GM19043 (cell line): ENCODE data around the gene TMEM151A.
"Not testable (repeated sequence)": the region's sequence is repeated elsewhere in the genome, so short reads cannot be mapped to it uniquely, and the experiment has no call there.

Source experiments
- ATAC-seq: cut with Tn5 transposase; IDR thresholded peaks from one replicate; pipeline ENCODE4 v1.9.1; 2021; ENCODE audit warnings: low read depth; ENCODE audit not compliant: unreplicated experiment

TMEM151A gene

GRCh38 chr11:66291706-66292542 is at the start of gene TMEM151A:
TMEM151A (plus strand) TSS chr11:66291894; CDS start chr11:66292014, 120 bp downstream.
- ATAC-seq: no peak

- no peak for ATAC-seq
Observed at GRCh38 chr11:66242095-66242765, 49.5 kb upstream of the TMEM151A start.

- ATAC-seq: no peak
Observed at GRCh38 chr11:66243782-66244535, 47.7 kb upstream of the TMEM151A start.

GRCh38 chr11:66247295-66247694 is 44.4 kb upstream of the TMEM151A start:
- ATAC-seq: no peak

GRCh38 chr11:66247801-66248200 is 43.9 kb upstream of the TMEM151A start:
- no peak for ATAC-seq

- ATAC-seq: no peak
Observed at GRCh38 chr11:66248903-66249302, 42.8 kb upstream of the TMEM151A start.

GRCh38 chr11:66251809-66252208 is 39.9 kb upstream of the TMEM151A start:
- no peak for ATAC-seq

GRCh38 chr11:66253081-66253480 is 38.6 kb upstream of the TMEM151A start:
- ATAC-seq: not testable (repeated sequence)

GRCh38 chr11:66258473-66258893 is 33.2 kb upstream of the TMEM151A start:
- no peak for ATAC-seq

GRCh38 chr11:66259225-66259624 is 32.5 kb upstream of the TMEM151A start:
- no peak for ATAC-seq

GRCh38 chr11:66259956-66260355 is 31.7 kb upstream of the TMEM151A start:
- no peak for ATAC-seq

- no peak for ATAC-seq
Observed at GRCh38 chr11:66261578-66261977, 30.1 kb upstream of the TMEM151A start.

GRCh38 chr11:66262191-66262590 is 29.5 kb upstream of the TMEM151A start:
- ATAC-seq: no peak

- ATAC-seq: no peak
Observed at GRCh38 chr11:66262696-66263095, 29.0 kb upstream of the TMEM151A start.

- ATAC-seq: no peak
Observed at GRCh38 chr11:66263231-66263630, 28.5 kb upstream of the TMEM151A start.

- ATAC-seq: no peak
Observed at GRCh38 chr11:66263785-66264184, 27.9 kb upstream of the TMEM151A start.

- ATAC-seq: no peak
Observed at GRCh38 chr11:66264383-66264782, 27.3 kb upstream of the TMEM151A start.

GRCh38 chr11:66264914-66265313 is 26.8 kb upstream of the TMEM151A start:
- no peak for ATAC-seq

GRCh38 chr11:66265531-66266377 is 25.9 kb upstream of the TMEM151A start:
- no peak for ATAC-seq

GRCh38 chr11:66266378-66267038 is 25.2 kb upstream of the TMEM151A start:
- no peak for ATAC-seq
